Measurements from ENCODE around the gene PEPD. TPM values are rescaled to one million over a fixed set of nuclear protein-coding genes. Genes with fewer than 3 reads are reported as not detected.

The PEPD gene
- total and polyA plus RNA-seq, 2 of the 4 experiments (the other 2 are of a cell fraction), result 36.7 to 88.4 TPM

- no peaks in the 10 kb centered on the region for H4K20me1 ChIP-seq (ENCODE audit: insufficient read depth, low read length)
- no peak overlapping the region for H3K23ac ChIP-seq (ENCODE audit: low read depth, low read length)
- dilution Hi-C loops (cut with HindIII; ENCODE audit: low sequenced_read_pairs, unreplicated experiment) (no loop called here), in situ Hi-C loops (cut with MboI; ENCODE audit: low sequenced_read_pairs) (no loop called here), intact Hi-C loops (cut with micrococcal nuclease) (no loop called here)
- no peak overlapping the region for H2AK9ac ChIP-seq (replicated peaks; ENCODE audit: low read depth, low read length, poor library complexity)
- DNase-seq, result no peak
- no peak overlapping the region for H3K4me3 ChIP-seq (ENCODE audit: insufficient read depth, low read depth, low read length)
- H2BK120ac ChIP-seq (ENCODE audit: low read depth, low read length), result no peak overlapping the region
- POLR2A ChIA-PET (ENCODE audit: unreplicated experiment), result no interaction called here
- no peaks in the 10 kb centered on the region for H3K4me1 ChIP-seq (ENCODE audit: control insufficient read depth, insufficient read depth, low read length)
- no TSS peak for BruUV-seq (replicated peaks)
- CTCF ChIA-PET, result no interaction called here
- H3K79me1 ChIP-seq (ENCODE audit: low read depth in 1 of 2, low read length in 2 of 2), result no peaks in the 10 kb centered on the region
- H2BK15ac ChIP-seq (ENCODE audit: low read depth, low read length), result no peak overlapping the region
- no peak overlapping the region for H4K91ac ChIP-seq (ENCODE audit: insufficient read depth, low read depth, low read length)
- no peak overlapping the region for H3K4me2 ChIP-seq (ENCODE audit: low read depth, low read length)
- H3K9me3 ChIP-seq (ENCODE audit: control insufficient read depth, insufficient read depth, low read length), result no peaks in the 10 kb centered on the region
- H2BK20ac ChIP-seq (ENCODE audit: low read depth, low read length), result no peak overlapping the region
- H2AFZ ChIP-seq (replicated peaks; ENCODE audit: low read length, poor library complexity), result no peak overlapping the region
- H3K14ac ChIP-seq (replicated peaks; ENCODE audit: low read depth, low read length), result no peak overlapping the region
- no peak overlapping the region for H3K9ac ChIP-seq (ENCODE audit: low read depth, low read length)
- no peak overlapping the region for H4K8ac ChIP-seq (ENCODE audit: low read depth in 2 of 2, low read length in 2 of 2)
- H2BK5ac ChIP-seq (ENCODE audit: low read depth, low read length, poor library complexity, severe bottlenecking), result no peak overlapping the region
- no peak overlapping the region for H4K5ac ChIP-seq (ENCODE audit: low read depth, low read length)
- no peaks in the 10 kb centered on the region for H3K36me3 ChIP-seq (ENCODE audit: control insufficient read depth, insufficient read depth, low read length)
- no peak overlapping the region for H3K56ac ChIP-seq (ENCODE audit: extremely low read depth, insufficient read depth, low read length)
- H3K27me3 ChIP-seq (ENCODE audit: control insufficient read depth, insufficient read depth, low read length), result no peaks in the 10 kb centered on the region
- WGBS, 2 experiments (ENCODE audit: extremely low coverage in 2 of 2, insufficient read length in 1 of 2), result 100% methylated on average over 5 of the region's 9 CpGs; no CpG with 5 or more reads in 1 of the 2 experiments
- H2AK5ac ChIP-seq (ENCODE audit: low read depth, low read length), result no peak overlapping the region
- TF ChIP-seq POLR2A (IDR thresholded peaks at IDR 0.05; ENCODE audit: low read depth, low read length), result no peak
- no peak for TF ChIP-seq NFE2L2 (IDR thresholded peaks at IDR 0.05; ENCODE audit: low read depth, low read length)
- no peak for TF ChIP-seq MXI1 (IDR thresholded peaks at IDR 0.05; ENCODE audit: borderline replicate concordance, low read depth, low read length)
- no peak for TF ChIP-seq RAD21 (IDR thresholded peaks at IDR 0.05; ENCODE audit: low read length)
- TF ChIP-seq BHLHE40 (IDR thresholded peaks at IDR 0.05; ENCODE audit: low read depth, low read length), result no peak
- no peak for TF ChIP-seq MAZ (IDR thresholded peaks at IDR 0.05; ENCODE audit: borderline replicate concordance, low read depth, low read length)
- TF ChIP-seq CHD1 (IDR thresholded peaks at IDR 0.05; ENCODE audit: low read depth, low read length), result no peak
- no peak for TF ChIP-seq ELK1 (IDR thresholded peaks at IDR 0.05; ENCODE audit: borderline replicate concordance, low read depth, low read length)
- no peak for TF ChIP-seq CEBPB (IDR thresholded peaks at IDR 0.05; ENCODE audit: low read depth, low read length)
- no peak for TF ChIP-seq CTCF (conservative IDR thresholded peaks at IDR 0.05; ENCODE audit: low read depth, low read length)
- TF ChIP-seq MAFK (IDR thresholded peaks at IDR 0.05; ENCODE audit: low read depth, low read length), result no peak
- no peak for TF ChIP-seq SMC3 (IDR thresholded peaks at IDR 0.05; ENCODE audit: low read depth, low read length)
- no peak for TF ChIP-seq RCOR1 (IDR thresholded peaks at IDR 0.05; ENCODE audit: insufficient replicate concordance, low read length)
- TF ChIP-seq FOS (IDR thresholded peaks at IDR 0.05; ENCODE audit: low read depth, low read length), result no peak
- no peak for TF ChIP-seq RFX5 (IDR thresholded peaks at IDR 0.05; ENCODE audit: low read depth, low read length)
- TF ChIP-seq USF2 (IDR thresholded peaks at IDR 0.05; ENCODE audit: low read depth, low read length), result no peak
- ATAC-seq (ENCODE audit: low read depth), result no peak
- H3K27ac ChIP-seq (ENCODE audit: insufficient read depth, low read length), result no peak overlapping the region
- H3K18ac ChIP-seq (ENCODE audit: low read depth, low read length), result no peak overlapping the region
- no peak overlapping the region for H3K4ac ChIP-seq (ENCODE audit: low read depth, low read length)
- peaks cover 10% of the 10 kb centered on the region; the same call in 1 of the 2 replicates for H3K9me1 ChIP-seq (ENCODE audit: insufficient read depth, low read length)
These were observed 78.9 kb downstream of the PEPD start for GRCh38 chr19:33442706-33443105.
